GM21529 (cell line): ENCODE data around the gene CCDC142.

Experiments used
- ATAC-seq: cut with Tn5 transposase; IDR thresholded peaks from one replicate; pipeline ENCODE4 v1.9.1; 2021; ENCODE audit not compliant: unreplicated experiment

The CCDC142 gene

DNA sequence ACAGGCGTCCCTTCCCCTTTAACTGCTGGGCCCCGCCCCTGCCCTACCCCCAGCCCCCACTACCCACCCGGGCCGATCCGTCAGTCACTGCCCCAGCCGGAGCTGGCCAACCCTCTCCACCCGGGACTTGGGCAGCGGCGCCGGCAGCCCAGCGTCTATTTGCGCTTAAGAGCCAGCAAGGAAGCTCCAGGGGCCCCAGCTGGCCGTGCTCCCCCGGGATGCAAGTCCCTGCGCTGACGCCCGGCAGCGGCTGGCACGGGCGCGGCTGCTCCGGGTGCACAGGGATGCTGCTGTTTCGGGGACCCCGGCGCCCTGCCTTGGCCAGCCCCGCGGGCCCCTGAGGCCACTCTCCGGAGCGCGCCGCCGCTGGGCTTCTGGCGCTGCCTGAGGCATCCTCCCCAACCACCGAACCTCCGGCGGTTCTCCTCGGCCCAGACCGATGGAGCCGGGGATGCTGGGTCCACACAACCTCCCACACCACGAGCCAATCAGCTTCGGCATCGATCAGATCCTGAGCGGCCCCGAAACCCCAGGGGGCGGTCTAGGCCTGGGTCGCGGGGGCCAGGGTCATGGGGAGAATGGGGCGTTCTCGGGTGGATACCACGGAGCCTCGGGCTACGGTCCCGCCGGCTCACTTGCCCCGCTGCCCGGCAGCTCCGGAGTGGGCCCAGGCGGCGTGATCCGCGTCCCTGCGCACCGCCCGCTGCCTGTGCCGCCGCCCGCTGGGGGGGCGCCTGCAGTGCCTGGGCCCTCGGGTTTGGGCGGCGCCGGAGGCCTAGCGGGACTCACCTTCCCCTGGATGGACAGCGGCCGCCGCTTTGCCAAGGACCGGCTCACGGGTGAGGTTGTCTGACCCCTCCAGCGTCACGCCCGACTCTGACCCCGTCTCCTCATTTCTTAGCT is 31.8 kb upstream of the CCDC142 start, which contains the start of gene TLX2:
Gene TLX2 (plus strand): TSS at position 83 of the 903 bp plus-strand sequence. CDS start 357 bp downstream, at position 440.
- ATAC-seq, result no peak

DNA sequence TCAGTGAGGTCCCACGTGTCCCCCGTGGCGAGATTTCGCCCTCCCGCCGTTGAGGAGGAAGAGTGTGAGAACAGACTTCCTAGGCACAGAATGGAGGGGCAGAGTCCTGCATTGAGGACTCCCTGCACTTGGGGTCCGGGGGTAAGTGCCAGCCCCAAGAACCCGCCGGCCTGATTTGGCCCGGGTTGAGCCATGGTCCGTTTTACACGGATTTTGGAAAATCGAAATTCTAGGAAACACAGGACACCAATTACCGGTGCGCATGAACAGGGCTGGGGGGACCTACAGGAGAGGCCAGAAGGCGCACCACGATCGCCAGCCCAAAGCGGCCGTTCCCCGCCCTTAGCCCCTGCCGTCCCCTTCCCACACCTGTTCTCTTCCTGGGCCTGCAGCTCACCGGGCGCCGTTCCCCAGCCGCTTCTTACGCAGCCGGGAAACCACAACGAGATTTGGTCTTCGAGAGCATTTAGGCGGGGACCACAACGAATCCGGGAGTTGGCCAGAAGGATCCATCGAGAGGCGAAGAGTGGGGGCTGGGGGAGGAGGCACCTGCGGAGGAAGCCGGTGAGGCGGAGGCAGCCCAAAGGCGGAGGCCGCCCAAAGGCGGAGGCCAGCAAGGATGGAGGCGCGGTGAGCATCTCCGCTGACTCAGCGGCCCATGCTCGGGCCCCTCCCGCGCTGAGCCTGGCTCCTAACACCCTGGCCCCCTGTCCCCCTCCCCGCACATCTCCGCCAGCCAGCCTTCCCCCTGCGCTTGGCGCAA is 31.0 kb upstream of the CCDC142 start:
- ATAC-seq, result no peak

GRCh38 chr2:74512744-74513604 is 30.2 kb upstream of the CCDC142 start:
- no peak for ATAC-seq

DNA sequence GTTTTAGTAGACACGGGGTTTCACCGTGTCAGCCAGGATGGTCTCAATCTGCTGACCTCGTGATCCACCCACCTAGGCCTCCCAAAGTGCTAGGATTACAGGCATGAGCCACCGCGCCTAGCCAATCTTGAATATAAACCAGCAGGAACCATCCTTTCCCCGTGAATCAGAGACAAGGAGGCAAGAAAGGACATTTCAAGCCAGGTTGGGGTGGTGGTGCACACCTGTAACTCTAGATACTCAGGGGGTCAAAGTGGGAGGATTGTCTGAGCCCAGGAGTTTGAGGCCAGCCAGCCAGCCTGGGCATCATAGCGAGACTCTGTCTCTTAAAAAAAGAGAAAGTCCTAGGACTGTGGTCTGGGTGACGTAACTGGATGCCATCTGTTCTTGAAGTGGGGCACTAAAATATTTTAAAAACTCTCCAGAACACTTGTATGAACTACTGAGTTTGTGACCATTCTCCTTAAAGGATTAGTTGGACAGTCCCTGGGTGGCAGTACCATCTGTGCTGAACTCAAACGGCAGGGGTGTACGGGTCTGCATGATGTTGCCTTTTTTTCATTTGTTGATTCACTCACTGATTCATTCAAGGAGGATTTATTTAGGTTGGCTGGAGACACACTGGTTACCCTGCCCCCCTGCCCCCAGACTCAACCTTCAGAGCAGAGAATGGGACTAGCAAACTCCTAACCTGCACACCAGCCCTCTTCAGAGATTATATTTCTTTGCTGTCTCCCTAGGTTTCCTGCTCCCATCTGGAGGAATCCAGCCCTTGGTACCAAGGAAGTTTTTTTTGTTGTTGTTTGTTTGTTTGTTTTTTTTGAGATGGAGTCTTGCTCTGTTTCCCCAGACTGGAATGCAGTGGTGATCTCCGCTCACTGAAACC is 28.5 kb upstream of the CCDC142 start:
- no peak for ATAC-seq

DNA sequence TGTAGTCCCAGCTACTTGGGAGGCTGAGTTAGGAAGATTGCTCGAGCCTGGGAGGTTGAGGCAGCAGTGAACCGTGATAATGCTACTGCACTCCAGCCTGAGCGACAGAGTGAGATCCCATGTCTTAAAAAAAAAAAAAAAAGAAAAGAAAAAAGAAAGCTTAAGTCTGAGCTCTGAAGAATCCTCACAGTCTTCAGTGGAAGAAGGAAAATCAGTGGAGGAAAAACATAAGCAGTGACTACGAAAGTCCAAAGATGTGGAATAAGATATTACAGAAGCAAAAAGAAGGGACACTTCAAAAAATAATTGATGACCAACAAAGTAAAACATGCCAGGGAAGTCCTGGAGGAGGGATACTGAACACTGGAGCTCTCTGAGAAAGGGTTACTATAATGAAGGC is 27.5 kb upstream of the CCDC142 start:
- no peak for ATAC-seq

DNA sequence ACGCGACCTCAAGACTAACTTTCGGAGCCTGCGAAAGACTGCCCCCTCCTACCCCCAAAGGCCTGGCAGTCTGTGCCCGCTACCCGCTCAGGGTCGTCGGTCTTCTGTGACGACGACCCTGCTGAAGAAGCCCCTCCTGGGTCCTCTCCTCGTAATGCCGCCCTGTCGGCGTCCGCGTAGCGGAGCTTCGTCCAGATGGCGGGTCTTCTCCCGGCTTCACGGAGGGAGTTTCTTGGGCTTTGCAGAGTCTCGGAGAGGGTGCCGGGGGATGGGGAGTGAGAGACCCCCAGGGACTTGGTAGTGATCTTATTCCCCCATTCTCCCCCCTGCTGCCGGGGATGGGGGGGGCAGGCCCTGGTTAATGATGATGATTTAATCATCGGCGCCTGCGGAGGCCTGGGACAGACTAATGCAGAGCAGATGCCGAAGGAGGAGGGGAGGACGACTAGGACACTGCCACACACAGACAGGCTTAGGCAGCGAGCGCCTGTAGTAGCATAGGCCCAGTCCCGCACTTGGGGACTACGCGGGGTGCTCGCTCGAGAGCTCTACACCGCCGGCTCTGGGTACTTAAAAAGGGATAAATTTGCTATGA is 25.2 kb upstream of the CCDC142 start:
- ATAC-seq, result peak; percentile 6

- peak; percentile 91 for ATAC-seq
Observed at GRCh38 chr2:74507145-74507925, 24.5 kb upstream of the CCDC142 start, which contains the start of gene PCGF1. Gene PCGF1, minus strand, starts transcription at chr2:74507695. Its CDS starts 27 bp downstream, at chr2:74507668.

DNA sequence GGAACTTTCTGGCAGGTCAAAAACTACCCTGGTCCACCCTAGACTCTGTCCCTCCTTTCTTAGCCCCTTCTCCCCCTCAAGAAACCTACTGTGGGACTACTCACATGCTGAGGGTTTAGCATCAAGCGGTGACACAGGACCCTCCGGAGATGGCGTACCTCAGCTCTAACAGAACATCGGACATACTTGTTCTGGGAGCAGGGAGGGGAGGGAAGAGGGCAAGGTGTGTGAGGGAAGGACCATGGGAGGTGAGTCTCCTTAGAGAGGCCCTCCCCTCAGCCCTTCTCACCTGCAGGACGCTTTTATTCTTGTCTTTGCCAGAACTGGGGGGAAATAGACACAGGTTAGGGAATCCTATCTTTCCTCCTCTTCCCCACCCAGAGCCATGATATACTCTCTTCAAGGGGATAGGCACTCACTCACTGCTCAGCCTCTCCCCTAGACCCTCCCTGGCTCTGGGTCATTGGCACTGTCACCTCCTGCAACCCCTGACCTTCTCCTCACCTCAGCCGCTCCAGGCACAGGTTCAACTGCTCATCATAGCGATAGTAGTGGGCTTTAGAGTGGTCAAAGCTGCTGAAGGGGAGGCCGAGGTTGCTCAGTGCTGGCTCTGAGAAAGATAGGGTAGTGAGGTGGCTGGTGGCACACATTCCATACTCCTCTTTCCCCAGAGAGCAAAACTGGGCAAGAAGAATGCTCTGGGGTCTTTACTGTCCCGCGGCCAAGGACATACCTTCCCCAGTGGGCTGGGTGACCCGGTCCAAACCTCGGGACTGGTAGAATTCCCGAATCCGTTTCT is 22.8 kb upstream of the CCDC142 start:
- ATAC-seq, result no peak

DNA sequence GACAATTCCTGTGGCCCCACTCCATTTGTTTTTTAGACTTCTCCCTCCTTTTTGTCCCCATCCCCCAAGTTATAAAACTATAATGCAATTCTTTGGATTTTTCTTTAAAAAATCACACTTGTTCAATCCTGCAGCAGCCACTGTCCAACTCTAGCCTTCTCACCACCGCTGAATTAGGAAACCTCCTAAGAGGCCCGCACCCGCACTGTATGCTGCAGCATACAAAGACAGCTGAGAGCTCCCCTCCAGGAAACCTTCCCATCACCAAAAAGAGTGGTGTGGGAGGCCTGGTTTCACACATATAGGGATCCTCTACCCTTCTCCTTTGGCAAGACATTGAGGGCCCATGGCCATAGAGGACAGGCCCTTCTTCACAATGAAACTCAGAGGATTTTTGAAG is 21.8 kb upstream of the CCDC142 start:
- no peak for ATAC-seq

DNA sequence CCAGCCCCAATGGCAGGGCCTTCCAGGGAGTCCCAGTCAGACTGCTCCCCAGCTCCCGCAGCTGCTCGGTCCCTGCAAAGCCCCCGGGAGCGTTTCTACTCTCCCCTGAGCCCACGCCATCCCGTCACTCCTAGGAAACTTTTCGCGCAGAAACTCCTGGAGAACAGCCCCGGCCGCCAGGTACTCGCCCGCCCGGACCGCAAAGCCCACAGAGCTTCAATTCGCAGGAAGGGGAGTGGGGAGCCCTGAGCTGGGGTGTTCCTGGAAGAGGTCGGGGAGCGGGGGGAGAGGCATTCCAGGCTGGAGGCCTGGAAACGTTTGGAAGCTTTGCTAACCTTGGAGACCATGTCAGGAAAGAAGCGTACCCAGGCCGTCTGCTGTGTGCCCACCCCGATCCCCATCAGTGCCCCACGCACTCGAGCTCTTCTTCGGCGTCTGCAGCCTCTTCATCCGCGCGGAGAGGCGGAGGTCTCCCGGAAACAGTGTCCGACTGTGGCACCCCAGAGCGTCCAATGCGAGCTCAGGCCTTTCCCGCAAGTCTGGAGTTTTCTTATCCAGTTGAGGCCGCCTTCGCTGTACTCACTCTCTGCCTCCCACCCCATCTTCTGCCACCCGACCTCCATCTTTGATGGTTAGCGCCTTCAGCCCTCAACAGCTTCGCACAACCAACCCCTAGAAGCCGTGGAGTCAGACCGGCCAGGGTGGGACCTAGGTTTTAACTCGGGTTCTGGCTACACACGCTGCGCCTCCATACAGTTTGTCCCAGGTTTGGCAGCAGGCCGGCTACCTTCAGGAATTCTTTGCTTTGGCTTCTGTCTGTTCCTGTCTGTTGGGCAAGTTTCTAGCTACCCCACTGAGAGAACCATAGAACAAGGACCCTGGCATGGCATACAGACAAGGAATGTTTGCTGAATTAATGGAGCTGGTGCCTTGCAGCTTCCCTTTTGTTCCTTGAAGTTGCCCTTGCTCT is 21.0 kb upstream of the CCDC142 start:
- ATAC-seq, result no peak

DNA sequence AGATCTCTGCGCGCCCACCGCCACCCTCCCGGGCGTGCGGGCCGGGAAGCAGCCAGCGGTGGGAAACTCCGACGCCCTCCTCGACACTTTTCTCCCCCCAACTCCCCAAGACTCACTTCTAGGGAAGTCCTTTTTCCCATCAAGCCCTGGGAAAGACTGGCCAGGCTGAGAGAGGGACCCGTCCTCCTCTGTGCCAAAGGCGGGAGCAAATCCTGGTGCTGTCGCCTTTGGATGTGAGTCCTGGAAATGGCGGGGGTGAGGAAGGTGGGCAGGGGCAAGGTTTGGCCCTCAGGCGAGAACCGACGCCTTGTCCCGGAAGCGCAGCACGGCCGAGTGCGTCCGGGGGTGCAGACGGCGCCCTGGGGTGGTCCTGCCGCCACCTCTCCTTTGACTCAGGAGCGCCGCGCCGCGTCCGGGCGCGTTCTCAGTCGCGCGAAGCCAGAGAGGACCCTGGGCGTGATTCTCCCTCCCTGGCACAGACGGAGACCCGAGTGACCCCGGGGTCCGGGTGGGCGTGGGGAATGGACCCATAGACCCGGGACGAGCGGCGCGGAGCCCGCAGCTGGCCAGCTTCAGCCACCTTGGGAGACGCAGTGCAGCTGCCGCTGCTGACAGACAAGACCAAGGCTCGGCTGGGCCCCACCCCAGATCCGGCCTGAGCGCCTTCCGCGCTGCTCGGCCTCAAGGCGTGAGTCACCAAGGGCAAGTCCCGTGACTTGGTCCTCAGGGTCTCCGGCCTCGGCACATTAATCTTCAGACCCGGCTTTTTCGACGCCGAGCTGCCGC is 20.1 kb upstream of the CCDC142 start:
- peak; percentile 36 for ATAC-seq

DNA sequence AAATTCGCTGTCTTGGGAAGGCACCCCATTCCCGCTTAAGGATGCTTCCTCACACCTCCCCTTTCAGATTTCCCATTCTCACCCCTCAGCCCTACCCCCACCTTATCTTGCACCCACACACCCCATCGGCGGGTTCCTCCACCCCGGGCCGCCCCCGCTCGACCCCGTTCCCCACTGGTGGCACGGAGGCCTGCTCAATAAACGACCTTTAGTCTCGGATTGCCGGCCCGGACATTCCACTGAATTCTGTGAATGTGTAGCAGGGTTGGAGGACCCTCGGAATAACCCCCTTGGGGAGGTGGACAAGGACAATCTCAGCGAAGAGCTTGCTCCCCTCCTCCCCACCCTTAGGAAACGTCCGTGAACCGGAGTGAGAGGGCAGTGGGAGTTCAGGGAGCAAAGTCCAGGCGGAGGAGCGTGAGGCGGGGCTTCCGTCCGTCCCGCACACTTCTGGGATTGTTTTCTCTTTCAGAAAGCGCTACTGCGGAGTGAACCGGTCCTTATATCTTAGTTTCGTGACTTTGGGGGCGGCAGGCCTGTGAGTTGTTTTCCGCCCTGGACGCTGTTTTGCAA is 19.4 kb upstream of the CCDC142 start:
- ATAC-seq, result no peak

- ATAC-seq, result no peak
Observed at GRCh38 chr2:74501335-74502071, 18.7 kb upstream of the CCDC142 start.

DNA sequence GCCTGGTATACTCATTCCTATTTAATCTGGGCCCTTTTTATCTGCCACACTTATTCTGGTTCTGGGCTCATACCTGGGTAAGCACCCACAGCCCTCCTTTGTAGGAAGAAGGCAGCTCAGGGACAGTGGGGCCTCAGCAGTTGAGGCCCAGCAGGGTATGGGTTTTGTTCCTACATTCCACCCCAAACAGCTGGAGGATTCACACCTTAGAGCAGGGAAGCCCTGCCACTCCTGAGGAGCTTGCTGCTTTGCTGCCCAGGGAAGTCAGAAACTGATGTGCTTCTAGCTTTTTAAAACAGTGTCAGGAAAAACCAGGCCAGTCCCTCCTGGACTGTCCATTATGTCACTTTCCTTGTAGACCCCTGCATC is 17.8 kb upstream of the CCDC142 start:
- ATAC-seq, result no peak

DNA sequence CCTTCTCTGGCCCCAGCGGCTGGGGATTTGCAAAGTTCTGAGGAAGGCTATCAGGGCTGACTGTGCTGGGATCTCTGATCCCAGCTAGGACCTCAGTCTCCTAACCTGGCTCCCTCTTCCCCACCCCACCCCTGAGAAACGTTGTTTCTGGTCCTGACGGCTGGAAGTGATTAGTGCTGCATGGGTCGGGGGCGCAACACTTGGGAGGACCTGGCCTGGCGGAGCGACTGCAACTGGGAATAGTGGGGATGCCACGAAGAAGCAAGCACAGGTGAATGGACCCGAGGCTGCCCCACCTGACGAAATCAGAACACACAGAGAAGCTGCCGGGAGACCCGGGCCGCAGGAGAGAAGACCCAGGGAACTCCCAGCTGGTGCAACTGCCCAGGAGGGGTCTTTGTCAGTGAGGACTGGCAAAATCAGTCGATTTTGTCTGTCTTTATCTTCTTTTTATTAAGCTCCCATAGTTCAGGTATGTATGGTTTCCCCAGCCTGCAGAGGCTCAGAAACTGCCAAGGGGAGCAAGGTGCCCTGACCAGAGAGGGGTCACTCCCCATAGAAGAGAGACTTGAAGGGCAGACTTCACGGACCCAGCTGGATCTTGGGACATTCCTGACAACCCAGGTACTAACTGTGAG is 17.3 kb upstream of the CCDC142 start:
- ATAC-seq, result no peak
